ENCODE results near the gene SLF2.

The SLF2 gene

DNA sequence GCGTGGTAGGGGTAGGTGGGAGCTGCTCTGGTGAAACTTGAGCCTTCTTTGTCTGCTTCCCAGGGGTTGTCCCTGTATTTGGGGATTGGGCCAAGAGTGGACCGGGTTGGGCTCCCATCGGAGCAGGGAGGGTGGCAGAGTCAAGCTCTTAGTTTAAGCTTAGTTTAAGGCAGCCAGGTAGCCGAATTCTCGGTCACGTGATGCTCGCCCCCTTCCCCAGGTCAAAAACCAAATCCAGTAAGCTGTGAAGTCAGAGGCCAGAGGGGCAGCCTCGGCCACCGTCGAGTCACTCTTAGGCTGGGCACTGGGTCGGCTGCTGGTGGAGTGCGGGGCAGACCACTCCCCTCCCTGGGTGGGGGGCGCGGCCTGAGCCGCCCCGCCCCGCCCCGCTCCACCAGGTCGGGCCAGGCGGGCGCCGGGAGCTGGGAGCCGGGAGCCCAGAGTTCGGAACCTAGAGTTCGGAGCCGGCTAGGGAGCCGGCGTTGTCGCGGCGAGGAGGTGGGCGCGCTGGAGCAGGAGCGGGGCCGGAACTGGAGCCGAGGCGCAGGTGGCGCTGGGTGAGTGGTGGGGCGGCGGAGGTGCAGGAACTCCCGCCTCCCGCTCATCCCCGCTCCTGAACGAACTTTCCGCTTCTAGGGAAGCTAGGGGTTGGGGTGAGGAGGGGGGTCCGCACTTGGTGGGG, 84.1 kb downstream of the SLF2 start:
- peak overlapping the region; percentile 98 for H2AFZ ChIP-seq (ENCODE audit: low read length)
- peak overlapping the region; percentile 100 for H3K4me2 ChIP-seq (ENCODE audit: low read depth, low read length)
- peak overlapping the region; percentile 92 for H3K4me3 ChIP-seq (ENCODE audit: low read length)
- H3F3A ChIP-seq (ENCODE audit: insufficient read depth, low read length), result peaks cover 36% of the 10 kb centered on the region
- peak overlapping the region; percentile 67 for H3K9ac ChIP-seq (ENCODE audit: low read length)
- H3K4me1 ChIP-seq (ENCODE audit: low read length), result peaks cover 13% of the 10 kb centered on the region
- no peaks in the 10 kb centered on the region for H3K9me2 ChIP-seq (replicated peaks; ENCODE audit: insufficient read depth, low read length)
- no peaks in the 10 kb centered on the region for H3K79me2 ChIP-seq (ENCODE audit: low read length)
- H3K27ac ChIP-seq (ENCODE audit: low read length), result peak overlapping the region; percentile 67; the same call in 1 of the 2 replicates
- no peaks in the 10 kb centered on the region for H3K9me3 ChIP-seq (replicated peaks; ENCODE audit: insufficient read depth, low read length)
- H3K27me3 ChIP-seq (replicated peaks; ENCODE audit: insufficient read depth, low read length), result no peaks in the 10 kb centered on the region
- TF ChIP-seq, protein P1, sequence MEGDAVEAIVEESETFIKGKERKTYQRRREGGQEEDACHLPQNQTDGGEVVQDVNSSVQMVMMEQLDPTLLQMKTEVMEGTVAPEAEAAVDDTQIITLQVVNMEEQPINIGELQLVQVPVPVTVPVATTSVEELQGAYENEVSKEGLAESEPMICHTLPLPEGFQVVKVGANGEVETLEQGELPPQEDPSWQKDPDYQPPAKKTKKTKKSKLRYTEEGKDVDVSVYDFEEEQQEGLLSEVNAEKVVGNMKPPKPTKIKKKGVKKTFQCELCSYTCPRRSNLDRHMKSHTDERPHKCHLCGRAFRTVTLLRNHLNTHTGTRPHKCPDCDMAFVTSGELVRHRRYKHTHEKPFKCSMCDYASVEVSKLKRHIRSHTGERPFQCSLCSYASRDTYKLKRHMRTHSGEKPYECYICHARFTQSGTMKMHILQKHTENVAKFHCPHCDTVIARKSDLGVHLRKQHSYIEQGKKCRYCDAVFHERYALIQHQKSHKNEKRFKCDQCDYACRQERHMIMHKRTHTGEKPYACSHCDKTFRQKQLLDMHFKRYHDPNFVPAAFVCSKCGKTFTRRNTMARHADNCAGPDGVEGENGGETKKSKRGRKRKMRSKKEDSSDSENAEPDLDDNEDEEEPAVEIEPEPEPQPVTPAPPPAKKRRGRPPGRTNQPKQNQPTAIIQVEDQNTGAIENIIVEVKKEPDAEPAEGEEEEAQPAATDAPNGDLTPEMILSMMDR (IDR thresholded peaks at IDR 0.05; ENCODE audit: low read length), result no peak
- no peak for TF ChIP-seq EZH2 (optimal IDR thresholded peaks at IDR 0.05; ENCODE audit: low read depth, low read length)
- no peak for TF ChIP-seq EZH2phosphoT487 (IDR thresholded peaks at IDR 0.05; ENCODE audit: low read length)
- DNase-seq, result peak; percentile 31
- no peaks in the 10 kb centered on the region for H4K20me1 ChIP-seq (ENCODE audit: insufficient read depth, low read length)
- no peaks in the 10 kb centered on the region for H3K36me3 ChIP-seq (replicated peaks; ENCODE audit: insufficient read depth, low read length)

- Histone ChIP-seq H3K9me3 (replicated peaks; ENCODE audit: insufficient read depth, low read length) (no peaks in the 10 kb centered on the region), H3K4me1 (ENCODE audit: low read length) (peaks cover 13% of the 10 kb centered on the region), H3K27ac (ENCODE audit: low read length) (peak overlapping the region; percentile 67; the same call in 1 of the 2 replicates), H3K9ac (ENCODE audit: low read length) (peak overlapping the region; percentile 67), H2AFZ (ENCODE audit: low read length) (peak overlapping the region; percentile 98), H3K9me2 (replicated peaks; ENCODE audit: insufficient read depth, low read length) (no peaks in the 10 kb centered on the region), H3F3A (ENCODE audit: insufficient read depth, low read length) (peaks cover 36% of the 10 kb centered on the region), H3K36me3 (replicated peaks; ENCODE audit: insufficient read depth, low read length) (no peaks in the 10 kb centered on the region), H3K79me2 (ENCODE audit: low read length) (no peaks in the 10 kb centered on the region), H4K20me1 (ENCODE audit: insufficient read depth, low read length) (no peaks in the 10 kb centered on the region), H3K4me2 (ENCODE audit: low read depth, low read length) (peak overlapping the region; percentile 100), H3K4me3 (ENCODE audit: low read length) (peak overlapping the region; percentile 92), H3K27me3 (replicated peaks; ENCODE audit: insufficient read depth, low read length) (no peaks in the 10 kb centered on the region)
- no peak for TF ChIP-seq EZH2phosphoT487 (IDR thresholded peaks at IDR 0.05; ENCODE audit: low read length)
- TF ChIP-seq, protein P1 (IDR thresholded peaks at IDR 0.05; ENCODE audit: low read length), result peak; percentile 89
- peak; percentile 68 for DNase-seq
These were observed 84.8 kb downstream of the SLF2 start for GRCh38 chr10:100997360-100998182.

- Histone ChIP-seq H3K9ac (ENCODE audit: low read length) (peak overlapping the region; percentile 67), H4K20me1 (ENCODE audit: insufficient read depth, low read length) (no peaks in the 10 kb centered on the region), H3K27ac (ENCODE audit: low read length) (peak overlapping the region; percentile 67; the same call in 1 of the 2 replicates), H3K36me3 (replicated peaks; ENCODE audit: insufficient read depth, low read length) (no peaks in the 10 kb centered on the region), H2AFZ (ENCODE audit: low read length) (peak overlapping the region; percentile 98), H3K4me1 (ENCODE audit: low read length) (peaks cover 13% of the 10 kb centered on the region), H3K9me3 (replicated peaks; ENCODE audit: insufficient read depth, low read length) (no peaks in the 10 kb centered on the region), H3K4me2 (ENCODE audit: low read depth, low read length) (peak overlapping the region; percentile 100), H3K4me3 (ENCODE audit: low read length) (peak overlapping the region; percentile 92), H3K27me3 (replicated peaks; ENCODE audit: insufficient read depth, low read length) (no peaks in the 10 kb centered on the region), H3K9me2 (replicated peaks; ENCODE audit: insufficient read depth, low read length) (no peaks in the 10 kb centered on the region), H3F3A (ENCODE audit: insufficient read depth, low read length) (peaks cover 36% of the 10 kb centered on the region), H3K79me2 (ENCODE audit: low read length) (no peaks in the 10 kb centered on the region)
- DNase-seq, result peak; percentile 82
- TF ChIP-seq, protein P1 (IDR thresholded peaks at IDR 0.05; ENCODE audit: low read length), result no peak
- TF ChIP-seq EZH2phosphoT487 (IDR thresholded peaks at IDR 0.05; ENCODE audit: low read length) (no peak), EZH2 (optimal IDR thresholded peaks at IDR 0.05; ENCODE audit: low read depth, low read length) (no peak)
These were observed 85.6 kb downstream of the SLF2 start for GRCh38 chr10:100998183-100998990.
